ENCODE data around the gene ACVR1.

- TF ChIP-seq CTCF (IDR thresholded peaks at IDR 0.05; ENCODE audit: extremely low read depth in 1 of 2, insufficient read depth in 1 of 2, low read depth in 1 of 2, low read length in 2 of 2) (no peak), POLR2A (IDR thresholded peaks at IDR 0.05; ENCODE audit: low read depth, low read length) (no peak), POLR2AphosphoS5 (IDR thresholded peaks at IDR 0.05; ENCODE audit: insufficient read depth, low read depth, low read length) (no peak)
Observed at GRCh38 chr2:157831573-157832315, 44.4 kb downstream of the ACVR1 start.

Measured in endothelial cell of umbilical vein (primary cell).